Neutrophil (primary cell): ENCODE results near the gene ACOXL.

Experiments
- H3K27ac ChIP-seq: fragments of 200-600 bp; sonication (generic); 2 replicates; pipeline ENCODE4 v1.5.1; 2016; ENCODE audit warnings: mild to moderate bottlenecking, moderate library complexity
- H3K27me3 ChIP-seq: fragments of 200-600 bp; sonication (generic); 2 replicates; pipeline ENCODE4 v1.6.0; 2016; ENCODE audit warnings: mild to moderate bottlenecking
- H3K36me3 ChIP-seq: fragments of 200-600 bp; sonication (generic); 2 replicates; pipeline ENCODE4 v1.5.1; 2017
- H3K4me1 ChIP-seq, 2 experiments: fragments of 200-600 bp in 1 of 2; sonication (generic) in 1 of 2; 1 replicate in 1 of 2; 2 replicates in 1 of 2; pipeline versions ENCODE4 v1.5.1 to v1.6.1; 2013 to 2016; ENCODE audit warnings: low read depth in 1 of 2, low read length in 1 of 2, mild to moderate bottlenecking in 1 of 2, moderate library complexity in 1 of 2; ENCODE audit not compliant: control insufficient read depth in 1 of 2, insufficient read depth in 1 of 2
- H3K4me3 ChIP-seq, 2 experiments: fragments of 200-600 bp in 1 of 2; sonication (generic) in 1 of 2; 1 replicate in 1 of 2; 2 replicates in 1 of 2; pipeline ENCODE4 v1.5.1; 2013 to 2016; ENCODE audit warnings: low read depth in 1 of 2, low read length in 1 of 2, mild to moderate bottlenecking in 1 of 2, moderate library complexity in 1 of 2
- H3K9me3 ChIP-seq: fragments of 200-600 bp; sonication (generic); 2 replicates; pipeline ENCODE4 v1.5.1; 2016
- CTCF ChIP-seq: fragments of 200-600 bp; sonication (generic); IDR thresholded peaks from 2 replicates; pipeline ENCODE4 v1.5.1; 2016; ENCODE audit warnings: antibody characterized with exemption

Gene ACOXL

GRCh38 chr2:110784047-110784631, 51.8 kb downstream of the ACOXL start:
- Histone ChIP-seq H3K36me3 (no peaks in the 10 kb centered on the region), H3K9me3 (no peaks in the 10 kb centered on the region), H3K4me1 (no peaks in the 10 kb centered on the region), H3K27me3 (peaks cover 67% of the 10 kb centered on the region), H3K27ac (no peak overlapping the region), H3K4me3 (no peak overlapping the region)
- TF ChIP-seq CTCF = no peak

GRCh38 chr2:110785439-110785838, 53.1 kb downstream of the ACOXL start:
- Histone ChIP-seq H3K9me3 (no peaks in the 10 kb centered on the region), H3K27ac (no peak overlapping the region), H3K36me3 (no peaks in the 10 kb centered on the region), H3K27me3 (peaks cover 63% of the 10 kb centered on the region), H3K4me1 (no peaks in the 10 kb centered on the region), H3K4me3 (no peak overlapping the region)
- TF ChIP-seq CTCF = no peak

- Histone ChIP-seq H3K27ac (no peak overlapping the region), H3K36me3 (no peaks in the 10 kb centered on the region), H3K27me3 (peaks cover 69% of the 10 kb centered on the region), H3K4me3 (no peak overlapping the region), H3K4me1 (no peaks in the 10 kb centered on the region), H3K9me3 (no peaks in the 10 kb centered on the region)
- TF ChIP-seq CTCF = no peak
Observed at GRCh38 chr2:110788976-110789375, 56.6 kb downstream of the ACOXL start.

GRCh38 chr2:110789706-110790105, 57.3 kb downstream of the ACOXL start:
- no peak for TF ChIP-seq CTCF
- H3K36me3 ChIP-seq = no peaks in the 10 kb centered on the region
- no peaks in the 10 kb centered on the region for H3K9me3 ChIP-seq
- no peaks in the 10 kb centered on the region for H3K4me1 ChIP-seq
- H3K27me3 ChIP-seq = peaks cover 73% of the 10 kb centered on the region
- H3K27ac ChIP-seq = no peak overlapping the region
- H3K4me3 ChIP-seq = no peak overlapping the region

- no peak overlapping the region for H3K4me3 ChIP-seq
- H3K27me3 ChIP-seq = peaks cover 84% of the 10 kb centered on the region
- H3K36me3 ChIP-seq = no peaks in the 10 kb centered on the region
- no peaks in the 10 kb centered on the region for H3K9me3 ChIP-seq
- no peak for TF ChIP-seq CTCF
- no peak overlapping the region for H3K27ac ChIP-seq
- no peaks in the 10 kb centered on the region for H3K4me1 ChIP-seq
Observed at GRCh38 chr2:110790907-110791306, 58.5 kb downstream of the ACOXL start.

GRCh38 chr2:110791435-110791834, 59.1 kb downstream of the ACOXL start:
- Histone ChIP-seq H3K9me3 (no peaks in the 10 kb centered on the region), H3K36me3 (no peaks in the 10 kb centered on the region), H3K27ac (no peak overlapping the region), H3K4me3 (no peak overlapping the region), H3K4me1 (no peaks in the 10 kb centered on the region), H3K27me3 (peaks cover 84% of the 10 kb centered on the region)
- no peak for TF ChIP-seq CTCF
